Measurements from ENCODE around the gene CSNK1A1. TPM values are rescaled to one million over a fixed set of nuclear protein-coding genes. Genes with fewer than 3 reads are reported as not detected.
A peak's percentile ranks its signal among the peaks of the same experiment; 100 is the strongest.

Gene CSNK1A1
- total RNA-seq, 2 donors from 2014 or later = 222 to 262 TPM

- TF ChIP-seq CTCF (IDR thresholded peaks at IDR 0.05) = no peak
- Histone ChIP-seq H3K4me3 (no peak overlapping the region), H3K27me3 (replicated peaks; ENCODE audit: insufficient read depth) (no peaks in the 10 kb centered on the region), H3K9me3 (no peaks in the 10 kb centered on the region), H3K27ac (peak overlapping the region; percentile 44 to 51), H3K36me3 (peaks cover 19% of the 10 kb centered on the region), H3K4me1 (ENCODE audit: control insufficient read depth in 1 of 2, low read depth in 2 of 2) (peaks cover 8 to 54% of the 10 kb centered on the region in 2 donors)
- no peak for ATAC-seq (ENCODE audit: insufficient number of reproducible peaks, low FRiP score, low read depth)
- DNase-seq (ENCODE audit: low spot score) = no peak
Observed at GRCh38 chr5:149497357-149497756, 53.9 kb downstream of the CSNK1A1 start.

GRCh38 chr5:149496917-149497316 lies 54.3 kb downstream of the CSNK1A1 start:
- Histone ChIP-seq H3K27ac (peak overlapping the region; percentile 44 to 51), H3K4me3 (no peak overlapping the region), H3K9me3 (no peaks in the 10 kb centered on the region), H3K27me3 (replicated peaks; ENCODE audit: insufficient read depth) (no peaks in the 10 kb centered on the region), H3K36me3 (peaks cover 19% of the 10 kb centered on the region), H3K4me1 (ENCODE audit: control insufficient read depth in 1 of 2, low read depth in 2 of 2) (peaks cover 8 to 54% of the 10 kb centered on the region in 2 donors)
- no peak for TF ChIP-seq CTCF (IDR thresholded peaks at IDR 0.05)
- no peak for DNase-seq (ENCODE audit: low spot score)
- ATAC-seq (ENCODE audit: insufficient number of reproducible peaks, low FRiP score, low read depth) = no peak

GRCh38 chr5:149496166-149496565 lies 55.1 kb downstream of the CSNK1A1 start:
- Histone ChIP-seq H3K27me3 (replicated peaks; ENCODE audit: insufficient read depth) (no peaks in the 10 kb centered on the region), H3K4me3 (no peak overlapping the region), H3K9me3 (no peaks in the 10 kb centered on the region), H3K4me1 (ENCODE audit: control insufficient read depth in 1 of 2, low read depth in 2 of 2) (peaks cover 8 to 54% of the 10 kb centered on the region in 2 donors), H3K36me3 (peaks cover 15% of the 10 kb centered on the region), H3K27ac (peak overlapping the region; percentile 39 to 51)
- TF ChIP-seq CTCF (IDR thresholded peaks at IDR 0.05) = no peak
- DNase-seq (ENCODE audit: low spot score) = no peak
- no peak for ATAC-seq (ENCODE audit: insufficient number of reproducible peaks, low FRiP score, low read depth)

GRCh38 chr5:149495673-149496072 lies 55.6 kb downstream of the CSNK1A1 start:
- DNase-seq (ENCODE audit: low spot score) = no peak
- Histone ChIP-seq H3K4me1 (ENCODE audit: control insufficient read depth in 1 of 2, low read depth in 2 of 2) (peaks cover 8 to 55% of the 10 kb centered on the region in 2 donors), H3K27me3 (replicated peaks; ENCODE audit: insufficient read depth) (no peaks in the 10 kb centered on the region), H3K4me3 (no peak overlapping the region), H3K9me3 (no peaks in the 10 kb centered on the region), H3K36me3 (peaks cover 10% of the 10 kb centered on the region), H3K27ac (peak overlapping the region in 1 of 2 donors; percentile 51)
- no peak for ATAC-seq (ENCODE audit: insufficient number of reproducible peaks, low FRiP score, low read depth)
- no peak for TF ChIP-seq CTCF (IDR thresholded peaks at IDR 0.05)

- Histone ChIP-seq H3K4me1 (ENCODE audit: control insufficient read depth in 1 of 2, low read depth in 2 of 2) (peaks cover 16 to 78% of the 10 kb centered on the region in 2 donors), H3K9me3 (no peaks in the 10 kb centered on the region), H3K4me3 (no peak overlapping the region), H3K27ac (peak overlapping the region in 1 of 2 donors; percentile 34), H3K27me3 (replicated peaks; ENCODE audit: insufficient read depth) (no peaks in the 10 kb centered on the region), H3K36me3 (no peaks in the 10 kb centered on the region)
- ATAC-seq (ENCODE audit: insufficient number of reproducible peaks, low FRiP score, low read depth) (no peak), DNase-seq (ENCODE audit: low spot score) (no peak)
- TF ChIP-seq CTCF (IDR thresholded peaks at IDR 0.05) = no peak
Observed at GRCh38 chr5:149493316-149493715, 57.9 kb downstream of the CSNK1A1 start.
